ENCODE measurements around the gene KIAA1549.

The KIAA1549 gene

GRCh38 chr7:138871814-138872090 lies 109.4 kb downstream of the KIAA1549 start:
- Histone ChIP-seq H3K27me3 (ENCODE audit: low read depth) (no peaks in the 10 kb centered on the region), H3K4me1 (no peaks in the 10 kb centered on the region), H3K4me3 (no peak overlapping the region), H3K36me3 (replicated peaks) (peaks cover 6% of the 10 kb centered on the region; the same call in 1 of the 2 replicates), H3K9me3 (no peaks in the 10 kb centered on the region)
- DNase-seq (ENCODE audit: low spot score in 2 of 2) = no peak
- in situ Hi-C loops (cut with MboI; ENCODE audit: low sequenced_read_pairs) = no loop called here

- Histone ChIP-seq H3K9me3 (no peaks in the 10 kb centered on the region), H3K4me1 (no peaks in the 10 kb centered on the region), H3K27me3 (ENCODE audit: low read depth) (no peaks in the 10 kb centered on the region), H3K4me3 (no peak overlapping the region), H3K36me3 (replicated peaks) (peaks cover 6% of the 10 kb centered on the region)
- DNase-seq (ENCODE audit: low spot score in 2 of 2) = no peak
- in situ Hi-C loops (cut with MboI; ENCODE audit: low sequenced_read_pairs) = no loop called here
Measured at GRCh38 chr7:138871065-138871813, 110.0 kb downstream of the KIAA1549 start.

GRCh38 chr7:138869353-138869752 lies 111.8 kb downstream of the KIAA1549 start:
- H3K36me3 ChIP-seq (replicated peaks) = peaks cover 6% of the 10 kb centered on the region

GRCh38 chr7:138868711-138869110 lies 112.5 kb downstream of the KIAA1549 start:
- H3K36me3 ChIP-seq (replicated peaks) = peaks cover 6% of the 10 kb centered on the region
- no peaks in the 10 kb centered on the region for H3K9me3 ChIP-seq
- H3K4me1 ChIP-seq = no peaks in the 10 kb centered on the region
- in situ Hi-C loops (cut with MboI; ENCODE audit: low sequenced_read_pairs) = no loop called here
- H3K27me3 ChIP-seq (ENCODE audit: low read depth) = no peaks in the 10 kb centered on the region
- no peak overlapping the region for H3K4me3 ChIP-seq
- DNase-seq (ENCODE audit: low spot score in 2 of 2) = no peak

More at GRCh38 chr7:138869353-138869752, 111.8 kb downstream of the KIAA1549 start:
- Histone ChIP-seq H3K9me3 (no peaks in the 10 kb centered on the region), H3K4me1 (no peaks in the 10 kb centered on the region), H3K27me3 (ENCODE audit: low read depth) (no peaks in the 10 kb centered on the region), H3K4me3 (no peak overlapping the region)
- in situ Hi-C loops (cut with MboI; ENCODE audit: low sequenced_read_pairs) = no loop called here
- no peak for DNase-seq (ENCODE audit: low spot score in 2 of 2)

- H3K9me3 ChIP-seq = no peaks in the 10 kb centered on the region
- H3K4me3 ChIP-seq = no peak overlapping the region
- no peak for DNase-seq (ENCODE audit: low spot score in 2 of 2)
- peaks cover 6% of the 10 kb centered on the region for H3K36me3 ChIP-seq (replicated peaks)
- in situ Hi-C loops (cut with MboI; ENCODE audit: low sequenced_read_pairs) = no loop called here
- no peaks in the 10 kb centered on the region for H3K4me1 ChIP-seq
- no peaks in the 10 kb centered on the region for H3K27me3 ChIP-seq (ENCODE audit: low read depth)
Measured at GRCh38 chr7:138867744-138868143, 113.4 kb downstream of the KIAA1549 start.

- H3K4me1 ChIP-seq = no peaks in the 10 kb centered on the region
- DNase-seq (ENCODE audit: low spot score in 2 of 2) = no peak
- no peak overlapping the region for H3K4me3 ChIP-seq
- in situ Hi-C loops (cut with MboI; ENCODE audit: low sequenced_read_pairs) = no loop called here
- H3K27me3 ChIP-seq (ENCODE audit: low read depth) = no peaks in the 10 kb centered on the region
- H3K9me3 ChIP-seq = no peaks in the 10 kb centered on the region
- peaks cover 6% of the 10 kb centered on the region for H3K36me3 ChIP-seq (replicated peaks)
Measured at GRCh38 chr7:138866353-138866752, 114.8 kb downstream of the KIAA1549 start.

- Histone ChIP-seq H3K36me3 (replicated peaks) (peaks cover 6% of the 10 kb centered on the region), H3K9me3 (no peaks in the 10 kb centered on the region), H3K4me3 (no peak overlapping the region), H3K4me1 (no peaks in the 10 kb centered on the region), H3K27me3 (ENCODE audit: low read depth) (no peaks in the 10 kb centered on the region)
- no peak for DNase-seq (ENCODE audit: low spot score in 2 of 2)
- in situ Hi-C loops (cut with MboI; ENCODE audit: low sequenced_read_pairs) = no loop called here
Measured at GRCh38 chr7:138865843-138866242, 115.3 kb downstream of the KIAA1549 start.

- in situ Hi-C loops (cut with MboI; ENCODE audit: low sequenced_read_pairs) = no loop called here
Measured at GRCh38 chr7:138864667-138865066, 116.5 kb downstream of the KIAA1549 start.

GRCh38 chr7:138863931-138864330 lies 117.3 kb downstream of the KIAA1549 start:
- no peaks in the 10 kb centered on the region for H3K9me3 ChIP-seq
- H3K4me3 ChIP-seq = no peak overlapping the region
- no peaks in the 10 kb centered on the region; the same call in 1 of the 2 replicates for H3K36me3 ChIP-seq (replicated peaks)
- no peak for DNase-seq (ENCODE audit: low spot score in 2 of 2)
- H3K27me3 ChIP-seq (ENCODE audit: low read depth) = no peaks in the 10 kb centered on the region
- in situ Hi-C loops (cut with MboI; ENCODE audit: low sequenced_read_pairs) = no loop called here
- H3K4me1 ChIP-seq = no peaks in the 10 kb centered on the region

More at GRCh38 chr7:138864667-138865066, 116.5 kb downstream of the KIAA1549 start:
- Histone ChIP-seq H3K27me3 (ENCODE audit: low read depth) (no peaks in the 10 kb centered on the region), H3K9me3 (no peaks in the 10 kb centered on the region), H3K4me1 (no peaks in the 10 kb centered on the region), H3K36me3 (replicated peaks) (peaks cover 2% of the 10 kb centered on the region), H3K4me3 (no peak overlapping the region)
- DNase-seq (ENCODE audit: low spot score in 2 of 2) = no peak

GRCh38 chr7:138861051-138861450 lies 120.1 kb downstream of the KIAA1549 start:
- no peaks in the 10 kb centered on the region for H3K27me3 ChIP-seq (ENCODE audit: low read depth)
- H3K4me3 ChIP-seq = no peak overlapping the region
- no peaks in the 10 kb centered on the region for H3K36me3 ChIP-seq (replicated peaks)
- in situ Hi-C loops (cut with MboI; ENCODE audit: low sequenced_read_pairs) = no loop called here
- no peaks in the 10 kb centered on the region for H3K4me1 ChIP-seq
- H3K9me3 ChIP-seq = no peaks in the 10 kb centered on the region
- DNase-seq (ENCODE audit: low spot score in 2 of 2) = no peak

- Histone ChIP-seq H3K27me3 (ENCODE audit: low read depth) (no peaks in the 10 kb centered on the region), H3K4me1 (peaks cover 10% of the 10 kb centered on the region), H3K9me3 (no peaks in the 10 kb centered on the region), H3K4me3 (no peak overlapping the region), H3K36me3 (replicated peaks) (no peaks in the 10 kb centered on the region)
- no peak for DNase-seq (ENCODE audit: low spot score in 2 of 2)
- in situ Hi-C loops (cut with MboI; ENCODE audit: low sequenced_read_pairs) = no loop called here
Measured at GRCh38 chr7:138857728-138858127, 123.5 kb downstream of the KIAA1549 start.

- no peak for DNase-seq (ENCODE audit: low spot score in 2 of 2)
- in situ Hi-C loops (cut with MboI; ENCODE audit: low sequenced_read_pairs) = no loop called here
- Histone ChIP-seq H3K9me3 (no peaks in the 10 kb centered on the region), H3K27me3 (ENCODE audit: low read depth) (no peaks in the 10 kb centered on the region), H3K36me3 (replicated peaks) (peaks cover 7% of the 10 kb centered on the region; the same call in 1 of the 2 replicates), H3K4me3 (no peak overlapping the region), H3K4me1 (peaks cover 10% of the 10 kb centered on the region)
Measured at GRCh38 chr7:138854115-138854645, 127.0 kb downstream of the KIAA1549 start.

- no peak for DNase-seq (ENCODE audit: low spot score in 2 of 2)
- in situ Hi-C loops (cut with MboI; ENCODE audit: low sequenced_read_pairs) = no loop called here
- Histone ChIP-seq H3K9me3 (no peaks in the 10 kb centered on the region), H3K4me3 (no peak overlapping the region), H3K27me3 (ENCODE audit: low read depth) (no peaks in the 10 kb centered on the region), H3K4me1 (peaks cover 11% of the 10 kb centered on the region), H3K36me3 (replicated peaks) (peaks cover 7% of the 10 kb centered on the region; the same call in 1 of the 2 replicates)
Measured at GRCh38 chr7:138853448-138853847, 127.7 kb downstream of the KIAA1549 start.

GRCh38 chr7:138852469-138852868 lies 128.7 kb downstream of the KIAA1549 start:
- DNase-seq (ENCODE audit: low spot score in 2 of 2) = no peak
- Histone ChIP-seq H3K4me3 (no peak overlapping the region), H3K27me3 (ENCODE audit: low read depth) (no peaks in the 10 kb centered on the region), H3K4me1 (peaks cover 18% of the 10 kb centered on the region), H3K36me3 (replicated peaks) (peaks cover 7% of the 10 kb centered on the region; the same call in 1 of the 2 replicates), H3K9me3 (no peaks in the 10 kb centered on the region)
- in situ Hi-C loops (cut with MboI; ENCODE audit: low sequenced_read_pairs) = no loop called here
